KMS-11 (cell line): ENCODE data around the gene NXPH1.

Experiments
- H2AFZ ChIP-seq: fragments of 200-600 bp; sonication (generic); 2 replicates; pipeline ENCODE4 v1.6.1; 2016; ENCODE audit warnings: antibody characterized with exemption, mixed run types, low read depth
- H3K27ac ChIP-seq: fragments of 200-600 bp; sonication (generic); 2 replicates; pipeline ENCODE4 v1.6.1; 2016; ENCODE audit warnings: mild to moderate bottlenecking, mixed run types
- H3K27me3 ChIP-seq: fragments of 200-600 bp; sonication (generic); 2 replicates; pipeline ENCODE4 v1.6.1; 2017; ENCODE audit warnings: mild to moderate bottlenecking, low read depth, mixed run types, moderate library complexity; ENCODE audit not compliant: insufficient read depth
- H3K36me3 ChIP-seq: fragments of 200-600 bp; sonication (generic); 2 replicates; pipeline ENCODE4 v1.6.1; 2017; ENCODE audit warnings: mild to moderate bottlenecking, mixed run types; ENCODE audit not compliant: insufficient read depth
- H3K4me1 ChIP-seq: fragments of 200-600 bp; sonication (generic); 2 replicates; pipeline ENCODE4 v1.6.1; 2016; ENCODE audit warnings: mild to moderate bottlenecking, low read depth, mixed run types; ENCODE audit not compliant: poor library complexity, severe bottlenecking
- H3K4me2 ChIP-seq: fragments of 200-600 bp; sonication (generic); 2 replicates; pipeline ENCODE4 v1.7.0; 2016; ENCODE audit warnings: mild to moderate bottlenecking, mixed run types
- H3K4me3 ChIP-seq: fragments of 200-600 bp; sonication (generic); IDR thresholded peaks from 2 replicates; pipeline ENCODE4 v1.6.1; 2017; ENCODE audit warnings: low read depth, low read length, mixed read lengths; ENCODE audit not compliant: insufficient read depth
- H3K79me2 ChIP-seq: fragments of 200-600 bp; sonication (generic); 2 replicates; pipeline ENCODE4 v1.6.1; 2016; ENCODE audit warnings: low read depth, mixed run types; ENCODE audit not compliant: insufficient read depth
- H3K9ac ChIP-seq: fragments of 200-600 bp; sonication (generic); 2 replicates; pipeline ENCODE4 v1.6.1; 2016; ENCODE audit warnings: mild to moderate bottlenecking, mixed run types
- H4K20me1 ChIP-seq: fragments of 200-600 bp; sonication (generic); 2 replicates; pipeline ENCODE4 v1.6.1; 2016; ENCODE audit warnings: mild to moderate bottlenecking, mixed run types; ENCODE audit not compliant: insufficient read depth
- CTCF ChIP-seq: fragments of 200-600 bp; sonication (generic); conservative IDR thresholded peaks from 2 replicates; pipeline ENCODE4 v1.6.1; 2017; ENCODE audit warnings: low read depth, mild to moderate bottlenecking, antibody characterized with exemption, low read length, moderate library complexity, mixed read lengths

The NXPH1 gene

GRCh38 chr7:8773518-8773917 lies 340.1 kb downstream of the NXPH1 start:
- no peak for TF ChIP-seq CTCF

DNA sequence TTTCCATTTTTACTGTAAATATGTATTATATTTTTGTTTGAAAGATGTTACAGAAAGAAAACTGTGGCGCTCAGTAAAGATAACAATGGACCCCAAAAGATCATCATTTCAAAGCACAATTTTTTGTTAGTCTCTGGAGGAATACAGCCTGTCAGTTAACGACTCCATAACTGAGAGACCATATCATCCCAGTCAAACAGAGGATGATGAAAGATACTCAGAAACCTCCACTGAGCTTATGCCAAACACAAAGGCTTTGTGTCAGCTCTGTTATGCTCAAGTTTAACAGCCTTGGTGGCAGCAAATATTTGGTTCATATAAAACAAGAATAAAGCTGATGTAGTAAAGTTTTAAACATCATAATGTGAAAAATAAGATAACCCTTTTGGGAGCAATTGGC lies 345.1 kb downstream of the NXPH1 start:
- Histone ChIP-seq H3K27ac (no peak overlapping the region), H3K9ac (no peak overlapping the region), H3K4me1 (no peaks in the 10 kb centered on the region), H3K27me3 (no peaks in the 10 kb centered on the region), H2AFZ (no peak overlapping the region), H4K20me1 (no peaks in the 10 kb centered on the region), H3K4me3 (no peak overlapping the region), H3K79me2 (no peaks in the 10 kb centered on the region), H3K36me3 (no peaks in the 10 kb centered on the region), H3K4me2 (no peak overlapping the region)
- TF ChIP-seq CTCF: no peak

More at GRCh38 chr7:8773518-8773917, 340.1 kb downstream of the NXPH1 start:
- H3K79me2 ChIP-seq: no peaks in the 10 kb centered on the region
- H4K20me1 ChIP-seq: no peaks in the 10 kb centered on the region
- no peak overlapping the region for H3K9ac ChIP-seq
- no peak overlapping the region for H3K4me3 ChIP-seq
- no peak overlapping the region for H3K27ac ChIP-seq
- H3K27me3 ChIP-seq: no peaks in the 10 kb centered on the region
- H2AFZ ChIP-seq: no peak overlapping the region
- no peak overlapping the region for H3K4me2 ChIP-seq
- H3K36me3 ChIP-seq: no peaks in the 10 kb centered on the region
- no peaks in the 10 kb centered on the region for H3K4me1 ChIP-seq

DNA sequence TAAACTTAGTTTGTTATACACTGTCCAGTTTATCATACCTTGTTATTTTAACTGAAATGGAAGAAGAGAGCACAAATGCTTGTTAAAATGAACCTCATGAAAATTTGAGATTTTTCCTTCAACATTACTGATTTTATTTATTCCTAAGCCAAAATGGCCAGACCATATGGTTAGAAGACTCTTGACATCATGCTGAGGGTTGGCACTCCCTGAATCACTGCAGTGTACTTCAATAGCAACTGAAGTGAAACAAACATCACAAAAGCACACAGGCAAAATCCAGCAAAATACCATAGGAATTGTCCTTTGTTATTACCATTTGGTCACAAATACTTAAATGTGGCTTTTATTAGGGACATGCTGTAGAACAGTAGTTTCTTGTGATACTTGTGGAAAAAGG lies 347.8 kb downstream of the NXPH1 start:
- Histone ChIP-seq H3K27me3 (no peaks in the 10 kb centered on the region), H3K4me3 (no peak overlapping the region), H2AFZ (no peak overlapping the region), H3K4me2 (no peak overlapping the region), H3K4me1 (no peaks in the 10 kb centered on the region), H3K9ac (no peak overlapping the region), H3K27ac (no peak overlapping the region), H4K20me1 (no peaks in the 10 kb centered on the region), H3K36me3 (no peaks in the 10 kb centered on the region), H3K79me2 (no peaks in the 10 kb centered on the region)
- no peak for TF ChIP-seq CTCF

- no peak overlapping the region for H3K4me3 ChIP-seq
- H4K20me1 ChIP-seq: no peaks in the 10 kb centered on the region
- H3K4me2 ChIP-seq: no peak overlapping the region
These were observed 349.8 kb downstream of the NXPH1 start for GRCh38 chr7:8783229-8783628.

More at GRCh38 chr7:8783229-8783628, 349.8 kb downstream of the NXPH1 start:
- Histone ChIP-seq H3K79me2 (no peaks in the 10 kb centered on the region), H3K9ac (no peak overlapping the region), H3K36me3 (no peaks in the 10 kb centered on the region), H2AFZ (no peak overlapping the region), H3K27me3 (no peaks in the 10 kb centered on the region), H3K27ac (no peak overlapping the region), H3K4me1 (no peaks in the 10 kb centered on the region)
- no peak for TF ChIP-seq CTCF
